Measurements from ENCODE around the gene ZNF536. TPM values are rescaled to one million over a fixed set of nuclear protein-coding genes. Genes with fewer than 3 reads are reported as not detected.

Gene ZNF536
- total RNA-seq, 6 donors from 2014 or later = 0.34 to 0.78 (median 0.71) TPM; not detected in 2

GRCh38 chr19:30402436-30403202 lies 30.4 kb downstream of the ZNF536 start:
- no peak for TF ChIP-seq POLR2AphosphoS5 (IDR thresholded peaks at IDR 0.05)
- no peak for TF ChIP-seq POLR2A (IDR thresholded peaks at IDR 0.05)
- no peak for TF ChIP-seq CTCF (IDR thresholded peaks at IDR 0.05)
- TF ChIP-seq EP300 (IDR thresholded peaks at IDR 0.05) = no peak
- 59 to 68% methylated on average over 15 of the region's 15 CpGs for WGBS, 2 donors
- H3K27ac ChIP-seq = no peak overlapping the region
- no peaks in the 10 kb centered on the region for H3K36me3 ChIP-seq
- ATAC-seq (ENCODE audit: low FRiP score in 2 of 2) (no peak), DNase-seq (no peak)
- H3K4me3 ChIP-seq = no peak overlapping the region
- no peaks in the 10 kb centered on the region for H3K27me3 ChIP-seq
- no peaks in the 10 kb centered on the region for H3K4me1 ChIP-seq
- H3K9me3 ChIP-seq = no peaks in the 10 kb centered on the region

- H3K36me3 ChIP-seq = no peaks in the 10 kb centered on the region
- H3K27ac ChIP-seq = no peak overlapping the region
- DNase-seq = no peak
- H3K9me3 ChIP-seq = no peaks in the 10 kb centered on the region
- H3K27me3 ChIP-seq = no peaks in the 10 kb centered on the region
- no peak overlapping the region for H3K4me3 ChIP-seq
- no peak for ATAC-seq (ENCODE audit: low FRiP score in 2 of 2)
- TF ChIP-seq POLR2A (IDR thresholded peaks at IDR 0.05) (no peak), EP300 (IDR thresholded peaks at IDR 0.05) (no peak), POLR2AphosphoS5 (IDR thresholded peaks at IDR 0.05) (peak; percentile 16 to 51), CTCF (IDR thresholded peaks at IDR 0.05) (no peak)
- WGBS, 2 donors = 55 to 56% methylated on average over 12 of the region's 12 CpGs
- no peaks in the 10 kb centered on the region for H3K4me1 ChIP-seq
These were observed 31.2 kb downstream of the ZNF536 start for GRCh38 chr19:30403203-30403985.

GRCh38 chr19:30406220-30407067 lies 34.3 kb downstream of the ZNF536 start:
- 54 to 55% methylated on average over 12 to 13 of the region's 13 CpGs for WGBS, 2 donors

More at GRCh38 chr19:30406220-30407067, 34.3 kb downstream of the ZNF536 start:
- Histone ChIP-seq H3K4me1 (no peaks in the 10 kb centered on the region), H3K27ac (no peak overlapping the region), H3K27me3 (no peaks in the 10 kb centered on the region), H3K36me3 (no peaks in the 10 kb centered on the region), H3K4me3 (no peak overlapping the region), H3K9me3 (no peaks in the 10 kb centered on the region)
- DNase-seq (no peak), ATAC-seq (ENCODE audit: low FRiP score in 2 of 2) (peak in 1 of 2 donors; percentile 22)
- TF ChIP-seq POLR2A (IDR thresholded peaks at IDR 0.05) (no peak), CTCF (IDR thresholded peaks at IDR 0.05) (peak in 2 of 6 experiments; percentile 6 to 19)
